Adrenal gland (tissue), 19 donors: ENCODE results near the gene U2AF1L4. TPM values are rescaled to one million over a fixed set of nuclear protein-coding genes. Genes with fewer than 3 reads are reported as not detected.
A peak's percentile ranks its signal among the peaks of the same experiment; 100 is the strongest.

Source experiments
- DNase-seq, 7 donors: peaks; one replicate each; pipeline ENCODE4 v3.0.0-alpha.2; 2019 to 2020
- H3K27ac ChIP-seq, 5 donors: fragments of 200-600 bp; sonication (generic) in 4 of 5; 1 replicate in 3 of 5; 2 replicates in 2 of 5; pipeline versions ENCODE4 v1.5.1 to v1.8.0; 2016 to 2020; ENCODE audit warnings: mild to moderate bottlenecking in 1 of 5
- H3K27me3 ChIP-seq: fragments of 200-600 bp; 2 replicates; pipeline ENCODE4 v1.8.0; 2021
- H3K36me3 ChIP-seq, 2 donors: fragments of 200-600 bp; replicated peaks in 1 of 2; 1 replicate in 1 of 2; 2 replicates in 1 of 2; pipeline versions ENCODE4 v1.5.1 to v1.8.0; 2018 to 2022
- H3K4me1 ChIP-seq, 2 donors: fragments of 200-600 bp; replicated peaks in 1 of 2; 1 replicate in 1 of 2; 2 replicates in 1 of 2; pipeline versions ENCODE4 v1.5.1 to v1.8.0; 2018 to 2021
- H3K4me3 ChIP-seq, 4 donors: fragments of 200-600 bp; sonication (generic) in 3 of 4; one replicate each; pipeline ENCODE4 v1.5.1; 2016 to 2018
- H3K9me3 ChIP-seq, 3 donors: fragments of 200-600 bp; sonication (generic) in 1 of 3; replicated peaks in 1 of 3; 1 replicate in 2 of 3; 2 replicates in 1 of 3; pipeline versions ENCODE4 v1.5.1 to v1.8.0; 2016 to 2021
- POLR2A ChIP-seq, 2 donors: fragments of 450-650 bp; IDR thresholded peaks; one replicate each; pipeline ENCODE4 v1.6.1; 2017; ENCODE audit warnings: antibody characterized with exemption in 2 of 2, mild to moderate bottlenecking in 2 of 2, moderate library complexity in 1 of 2
- WGBS, 4 donors: extraction: QIAGEN DNeasy Blood & Tissue Kit in 2 of 4; methylation state at CpG; one replicate each; pipeline versions ENCODE4 v1.1.5 to v1.1.7; 2013 to 2017; 5-methylcytosine and 5-hydroxymethylcytosine counted together
- intact Hi-C, 2 donors: fragments of 100-400 bp; cut with DNase I; formaldehyde crosslinking; loops; one replicate each; pipeline versions ENCODE4 v1.14.1 to v1.15.0; 2022 to 2023
- long read RNA-seq, 10 donors: library from polyadenylated mRNA in 3 of 10; unstranded in 2 of 10; stranded (forward) in 1 of 10; transcript quantifications; one replicate each; pipeline ENCODE4 v2.0.0 and lab custom pipeline, GENCODE V29; 2021 to 2026
- polyA plus RNA-seq, 3 donors: library from polyadenylated mRNA; stranded (reverse); fragments of 200-250 nt in 2 of 3; fragments of 350-450 nt in 1 of 3; fragmentation: Illumina TruSeq in 1 of 3; extraction: RNeasy Lipid Tissue Mini Kit (QIAGEN cat#74804) in 1 of 3; gene quantifications; one replicate each; pipeline ENCODE4 v1.2.3, GENCODE V29; 2013 to 2014
- total RNA-seq, 9 donors: library from RNA; depleted of rRNA in 4 of 9; stranded (reverse); fragments of >200 nt in 4 of 9; fragments of 120-200 nt in 1 of 9; fragmentation: NEBNext Ultra II Directional in 1 of 9; extraction: Animal tissue kit (Norgen Biotek cat#: 25700) in 1 of 9; gene quantifications; one replicate each; pipeline versions ENCODE4 v1.1.0 to v1.2.4, GENCODE V29; 2013 to 2023
- TF ChIP-seq, protein P1 (sequence below), 6 experiments: fragments of 450-650 bp in 4 of 6; fragments of 200-600 bp in 2 of 6; sonication (generic) in 1 of 6; IDR thresholded peaks; 1 replicate in 5 of 6; 2 replicates in 1 of 6; pipeline versions ENCODE4 v1.5.1 to v1.8.0; 2016 to 2021; ENCODE audit warnings: antibody characterized with exemption in 6 of 6, mild to moderate bottlenecking in 2 of 6, moderate library complexity in 1 of 6
- donor health status: healthy with polysubstance abuse.
- donor health status: Bipolar disorder and iron deficiency.
- donor health status: DM: yes; HTN: yes; CAD: no.
- donor health status: DM: no; HTN: no; CAD: no.
- donor health status: DM: no; HTN: no; CAD: no.
- donor health status: DM: yes; HTN: yes; CAD: no.

The U2AF1L4 gene, protein sequence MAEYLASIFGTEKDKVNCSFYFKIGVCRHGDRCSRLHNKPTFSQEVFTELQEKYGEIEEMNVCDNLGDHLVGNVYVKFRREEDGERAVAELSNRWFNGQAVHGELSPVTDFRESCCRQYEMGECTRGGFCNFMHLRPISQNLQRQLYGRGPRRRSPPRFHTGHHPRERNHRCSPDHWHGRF
- total RNA-seq (10 to 100 TPM; 14.8 to 55.0 (median 32.7) TPM), polyA plus RNA-seq (100 to 1,000 TPM in 2 of 3 donors, 10 to 100 TPM in 1; 30.3 to 255 (median 104) TPM)
- long read RNA-seq, donor 1, partial matches to known transcripts: 0 of 3 reads
- long read RNA-seq, donor 1, other reads (novel, unspliced or antisense): 0 of 3 reads
- long read RNA-seq, donor 2, partial matches to known transcripts: 0 of 4 reads
- long read RNA-seq, donor 2, other reads (novel, unspliced or antisense): 0 of 4 reads
- long read RNA-seq, donor 3, partial matches to known transcripts: 0 of 3 reads
- long read RNA-seq, donor 3, other reads (novel, unspliced or antisense): 0 of 3 reads
- long read RNA-seq, donor 4, partial matches to known transcripts: 1 of 16 reads
- long read RNA-seq, donor 4, other reads (novel, unspliced or antisense): 14 of 16 reads
- long read RNA-seq, donor 5, partial matches to known transcripts: 1 of 35 reads
- long read RNA-seq, donor 5, other reads (novel, unspliced or antisense): 30 of 35 reads
- long read RNA-seq, donor 6, partial matches to known transcripts: 1 of 20 reads
- long read RNA-seq, donor 6, other reads (novel, unspliced or antisense): 18 of 20 reads
- long read RNA-seq, donor 7: 0 reads
- long read RNA-seq, donor 8, partial matches to known transcripts: 0 of 1 reads
- long read RNA-seq, donor 8, other reads (novel, unspliced or antisense): 0 of 1 reads
- long read RNA-seq, donor 9, partial matches to known transcripts: 0 of 1 reads
- long read RNA-seq, donor 9, other reads (novel, unspliced or antisense): 0 of 1 reads
- long read RNA-seq, donor 10, partial matches to known transcripts: 0 of 3 reads
- long read RNA-seq, donor 10, other reads (novel, unspliced or antisense): 0 of 3 reads

GRCh38 chr19:35745328-35746086, at the start of gene U2AF1L4, which contains the start of gene PSENEN:
Gene U2AF1L4 (minus strand): TSS chr19:35745418. CDS start chr19:35745391, 27 bp downstream.
Gene PSENEN (plus strand): TSS chr19:35745651. CDS start chr19:35745931, 280 bp downstream.
- intact Hi-C loops: no loop called here
- TF ChIP-seq, protein P1, sequence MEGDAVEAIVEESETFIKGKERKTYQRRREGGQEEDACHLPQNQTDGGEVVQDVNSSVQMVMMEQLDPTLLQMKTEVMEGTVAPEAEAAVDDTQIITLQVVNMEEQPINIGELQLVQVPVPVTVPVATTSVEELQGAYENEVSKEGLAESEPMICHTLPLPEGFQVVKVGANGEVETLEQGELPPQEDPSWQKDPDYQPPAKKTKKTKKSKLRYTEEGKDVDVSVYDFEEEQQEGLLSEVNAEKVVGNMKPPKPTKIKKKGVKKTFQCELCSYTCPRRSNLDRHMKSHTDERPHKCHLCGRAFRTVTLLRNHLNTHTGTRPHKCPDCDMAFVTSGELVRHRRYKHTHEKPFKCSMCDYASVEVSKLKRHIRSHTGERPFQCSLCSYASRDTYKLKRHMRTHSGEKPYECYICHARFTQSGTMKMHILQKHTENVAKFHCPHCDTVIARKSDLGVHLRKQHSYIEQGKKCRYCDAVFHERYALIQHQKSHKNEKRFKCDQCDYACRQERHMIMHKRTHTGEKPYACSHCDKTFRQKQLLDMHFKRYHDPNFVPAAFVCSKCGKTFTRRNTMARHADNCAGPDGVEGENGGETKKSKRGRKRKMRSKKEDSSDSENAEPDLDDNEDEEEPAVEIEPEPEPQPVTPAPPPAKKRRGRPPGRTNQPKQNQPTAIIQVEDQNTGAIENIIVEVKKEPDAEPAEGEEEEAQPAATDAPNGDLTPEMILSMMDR (IDR thresholded peaks at IDR 0.05): no peak
- TF ChIP-seq POLR2A (IDR thresholded peaks at IDR 0.05): peak in 1 of 2 donors; percentile 42
- Histone ChIP-seq H3K4me1 (peaks cover 25 to 55% of the 10 kb centered on the region in 2 donors), H3K27me3 (no peaks in the 10 kb centered on the region), H3K4me3 (peak within 1 kb of the TSS; percentile 34 to 89 (median 84)), H3K9me3 (no peaks in the 10 kb centered on the region), H3K27ac (peak within 1 kb of the TSS; percentile 99 to 100 (median 100)), H3K36me3 (no peaks in the 10 kb centered on the region)
- peak; percentile 97 to 99 (median 98) for DNase-seq
- WGBS, 4 donors: 0 to 1% (median 1%) methylated on average over 18 to 40 of the region's 40 CpGs

DNA sequence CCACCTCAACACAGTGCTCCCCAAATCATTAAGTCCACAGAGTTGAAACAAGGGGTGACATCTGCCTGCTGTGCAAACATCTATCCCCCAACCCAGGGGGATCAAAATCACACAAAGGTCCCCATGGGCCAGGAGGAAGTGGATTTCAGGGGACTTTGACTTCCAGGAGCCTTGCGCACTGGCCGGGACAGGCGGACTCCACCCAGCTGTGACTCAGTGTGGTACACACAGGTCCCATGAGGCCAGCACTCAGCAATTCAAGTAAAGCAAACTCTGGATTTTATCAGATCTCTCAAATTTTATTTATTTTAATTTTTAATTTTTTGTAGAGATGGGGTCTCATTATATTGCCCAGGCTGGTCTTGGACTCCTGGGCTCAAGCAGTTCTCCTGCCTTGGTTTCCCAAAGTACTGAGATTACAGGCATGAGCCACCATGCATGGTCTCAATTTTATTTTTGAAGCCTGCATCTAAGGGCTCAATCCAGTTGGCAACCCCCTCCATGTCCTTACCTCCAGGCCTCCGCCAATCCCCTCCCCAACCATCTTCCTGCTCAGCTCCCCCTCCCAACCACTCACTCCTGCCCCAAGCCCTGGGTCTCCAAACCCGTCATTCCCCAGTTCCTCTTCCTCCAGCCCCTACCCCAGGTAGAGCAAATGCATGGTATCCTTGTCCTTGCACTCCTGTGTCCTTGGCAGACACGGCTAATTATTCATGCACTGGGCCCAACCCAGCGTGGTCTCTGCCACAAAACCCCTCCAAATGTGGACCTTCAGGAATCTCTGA, 48.4 kb upstream of the U2AF1L4 start:
- Histone ChIP-seq H3K27ac (no peak overlapping the region), H3K36me3 (no peaks in the 10 kb centered on the region), H3K4me1 (no peaks in the 10 kb centered on the region), H3K9me3 (no peaks in the 10 kb centered on the region), H3K4me3 (no peak overlapping the region), H3K27me3 (peaks cover 8% of the 10 kb centered on the region)
- TF ChIP-seq, protein P1 (IDR thresholded peaks at IDR 0.05): no peak
- TF ChIP-seq POLR2A (IDR thresholded peaks at IDR 0.05): no peak
- 64 to 82% (median 75%) methylated on average over 7 of the region's 7 CpGs for WGBS, 4 donors
- intact Hi-C loops: no loop called here
- no peak for DNase-seq

DNA sequence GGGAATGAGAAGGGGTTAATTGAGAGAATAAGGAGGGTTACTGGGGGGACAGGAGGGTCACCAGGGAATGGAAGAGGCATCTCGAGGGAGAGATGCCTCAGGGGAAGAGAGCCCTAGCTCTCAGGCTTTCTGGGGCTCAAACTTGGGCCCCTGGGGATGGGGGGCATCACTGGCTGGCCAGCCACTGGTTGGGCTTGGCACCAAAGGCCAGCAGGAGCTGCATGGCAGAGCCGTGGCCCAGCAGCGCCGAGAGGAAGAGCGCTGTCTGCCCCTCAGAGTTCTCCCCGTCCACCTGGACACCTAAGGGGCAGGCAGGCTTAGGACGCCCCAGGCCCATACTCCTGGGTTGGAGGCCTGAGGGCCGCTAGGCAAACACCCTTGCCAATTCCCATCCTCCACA, 47.7 kb upstream of the U2AF1L4 start:
- no peak for TF ChIP-seq POLR2A (IDR thresholded peaks at IDR 0.05)
- Histone ChIP-seq H3K36me3 (no peaks in the 10 kb centered on the region), H3K4me3 (no peak overlapping the region), H3K4me1 (no peaks in the 10 kb centered on the region), H3K9me3 (no peaks in the 10 kb centered on the region), H3K27me3 (peaks cover 3% of the 10 kb centered on the region), H3K27ac (no peak overlapping the region)
- no peak for DNase-seq
- intact Hi-C loops: no loop called here
- WGBS, 4 donors: 35 to 85% (median 79%) methylated on average over 2 to 8 of the region's 8 CpGs

- intact Hi-C loops: no loop called here
- H3K4me3 ChIP-seq: no peak overlapping the region
- WGBS, 4 donors: 88 to 98% (median 91%) methylated on average over 12 to 15 of the region's 15 CpGs
Measured at GRCh38 chr19:35792312-35792711, 47.1 kb upstream of the U2AF1L4 start.

More at GRCh38 chr19:35792312-35792711, 47.1 kb upstream of the U2AF1L4 start:
- H3K27ac ChIP-seq: no peak overlapping the region
- H3K36me3 ChIP-seq: no peaks in the 10 kb centered on the region
- TF ChIP-seq POLR2A (IDR thresholded peaks at IDR 0.05): no peak
- TF ChIP-seq, protein P1 (IDR thresholded peaks at IDR 0.05): no peak
- H3K4me1 ChIP-seq: no peaks in the 10 kb centered on the region
- H3K27me3 ChIP-seq: no peaks in the 10 kb centered on the region
- no peak for DNase-seq
- no peaks in the 10 kb centered on the region for H3K9me3 ChIP-seq
